K562 treated with DMSO at 1 percent for 24 hours (cell line): ENCODE data around the gene HLA-DQA2. TPM values are rescaled to one million over a fixed set of nuclear protein-coding genes. Genes with fewer than 3 reads are reported as not detected.

Source experiments
- total RNA-seq: library from RNA; unstranded; fragments of 300-600 nt; gene quantifications from 2 replicates; pipeline ENCODE4 v1.2.3, GENCODE V29; 2022; ENCODE audit warnings: low read depth; ENCODE audit not compliant: insufficient read depth

The HLA-DQA2 gene
- not detected in 2 replicates for total RNA-seq

DNA sequence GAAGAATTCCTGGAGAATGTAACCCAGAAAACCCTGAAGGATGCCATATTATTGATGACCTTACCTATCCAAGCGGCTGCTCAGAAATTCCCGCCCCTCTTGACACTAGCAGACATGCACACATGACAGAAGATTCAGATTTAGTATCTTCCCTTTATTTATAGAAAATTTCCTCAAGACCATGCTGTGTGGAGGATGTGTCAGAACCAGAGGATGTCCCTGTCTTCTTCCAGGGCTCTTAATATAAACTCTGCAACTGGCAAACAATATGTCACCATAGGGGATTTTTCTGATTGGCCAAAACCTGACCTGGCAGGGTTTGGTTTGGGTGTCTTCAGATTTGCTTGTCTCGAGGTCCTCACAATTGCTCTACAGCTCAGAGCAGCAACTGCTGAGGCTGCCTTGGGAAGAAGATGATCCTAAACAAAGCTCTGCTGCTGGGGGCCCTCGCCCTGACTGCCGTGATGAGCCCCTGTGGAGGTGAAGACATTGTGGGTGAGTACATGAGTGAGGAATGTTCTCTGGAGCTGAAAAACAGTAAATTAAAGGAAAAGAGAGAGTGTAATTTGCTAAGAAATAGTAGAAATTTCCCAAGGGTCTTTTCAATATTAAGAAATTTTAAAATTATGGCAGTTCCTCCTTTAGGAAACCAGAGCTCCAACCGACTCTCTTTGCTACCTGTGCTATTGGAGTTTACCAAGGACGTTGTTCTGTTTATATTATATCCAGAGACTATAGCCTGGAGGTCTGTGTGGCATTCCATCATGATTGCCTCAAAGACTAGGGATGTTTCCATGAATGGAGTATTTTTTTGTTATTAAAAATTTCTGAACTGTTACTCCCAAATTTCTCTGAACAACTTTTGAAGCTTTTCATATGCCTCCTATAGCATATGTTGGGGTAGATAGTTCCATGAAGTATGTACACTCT is at the start of gene HLA-DQA2:
Gene HLA-DQA2 (plus strand): TSS at position 361 of the 930 bp plus-strand sequence. CDS start 53 bp downstream, at position 414.

DNA sequence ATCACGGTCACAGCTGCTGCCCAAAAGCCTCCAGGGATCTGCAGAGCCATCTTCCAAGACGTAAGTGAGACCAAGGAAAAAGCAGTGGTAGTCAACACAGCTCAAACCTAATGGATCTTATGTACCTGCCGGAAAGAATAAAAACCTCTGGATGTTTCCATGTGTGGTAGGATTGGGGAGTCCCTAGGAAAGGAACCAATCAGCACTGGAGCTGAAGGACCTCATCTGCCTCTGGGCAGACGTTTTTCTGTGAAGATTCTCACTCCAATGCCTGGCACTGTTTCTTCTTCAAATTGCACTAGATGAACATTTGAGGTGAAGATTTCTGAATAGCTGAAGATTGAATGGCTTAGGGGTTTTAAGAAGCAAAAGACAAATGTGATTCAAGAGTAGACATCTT is 22.2 kb downstream of the HLA-DQA2 start, which contains the start of gene HLA-DQB2:
Gene HLA-DQB2 (minus strand): TSS at position 112 of the 400 bp plus-strand sequence. CDS start 62 bp downstream, at position 50.

Other genes starting within 250 kb of the HLA-DQA2 start
- gene HLA-DRB5, start 211.1 kb upstream of the HLA-DQA2 start, total RNA-seq: not detected in 2 replicates
- gene HLA-DRB1, start 151.5 kb upstream of the HLA-DQA2 start, total RNA-seq: not detected in 2 replicates
- gene HLA-DQA1, start 104.0 kb upstream of the HLA-DQA2 start, total RNA-seq: not detected in 2 replicates
- gene HLA-DQB1, start 74.7 kb upstream of the HLA-DQA2 start, total RNA-seq: not detected in 2 replicates
- gene HLA-DQB2, start 22.1 kb downstream of the HLA-DQA2 start, total RNA-seq: not detected in 2 replicates
- gene HLA-DOB, start 75.6 kb downstream of the HLA-DQA2 start, total RNA-seq: 0.74 and 0.86 TPM in 2 replicates
- gene TAP2, start 97.3 kb downstream of the HLA-DQA2 start, total RNA-seq: 22.6 and 35.8 TPM in 2 replicates
- 26.0 and 31.3 TPM in 2 replicates for gene PSMB8, start 102.7 kb downstream of the HLA-DQA2 start, total RNA-seq
- 23.8 and 28.4 TPM in 2 replicates for gene TAP1, start 112.3 kb downstream of the HLA-DQA2 start, total RNA-seq
- 73.6 and 76.7 TPM in 2 replicates for gene PSMB9, start 112.8 kb downstream of the HLA-DQA2 start, total RNA-seq
- gene HLA-DMB, start 199.6 kb downstream of the HLA-DQA2 start, total RNA-seq: not detected in 2 replicates
- 0.61 TPM in 1 of 2 replicates, not detected in the other for gene HLA-DMA, start 211.7 kb downstream of the HLA-DQA2 start, total RNA-seq
- gene BRD2, start 227.2 kb downstream of the HLA-DQA2 start, total RNA-seq: 209 and 229 TPM in 2 replicates